ENCODE measurements around the gene RAB5A.

DNA sequence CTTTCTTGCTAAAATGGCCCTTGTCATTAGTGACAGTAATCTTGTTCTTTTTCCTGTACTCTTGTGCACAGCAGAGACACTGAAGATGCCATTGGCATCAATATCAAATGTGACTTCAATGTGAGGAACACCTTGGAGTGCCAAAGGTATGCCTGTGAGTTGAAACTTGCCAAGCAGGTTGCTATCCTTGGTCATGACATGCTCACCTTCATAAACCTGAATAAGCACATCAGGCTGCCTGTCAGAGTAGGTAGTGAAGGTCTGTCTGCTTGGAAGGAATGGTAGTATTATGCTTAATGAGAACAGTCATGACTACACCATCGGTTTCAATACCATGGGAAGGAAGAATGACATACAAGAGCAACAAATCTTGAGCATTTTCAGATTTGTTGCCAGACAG, 6.3 kb upstream of the RAB5A start:
- TF ChIP-seq POLR2A (IDR thresholded peaks at IDR 0.05): no peak
- TF ChIP-seq CTCF (IDR thresholded peaks at IDR 0.05): no peak

Data from suprapubic skin (tissue), 3 donors.